NCI-H146 treated with DMSO at 0.1 percent for 48 hours (cell line): ENCODE data around the gene STRN4.
"Not testable (repeated sequence)": the region's sequence is repeated elsewhere in the genome, so short reads cannot be mapped to it uniquely, and the experiment has no call there.

Experiments
- DNase-seq: peaks from one replicate; lab custom pipeline; 2025; ENCODE audit not compliant: unreplicated experiment; lab: John Stamatoyannopoulos, UW

STRN4 gene

GRCh38 chr19:46746281-46747057 is at the start of gene STRN4:
Gene STRN4 (minus strand): TSS chr19:46746450. CDS start chr19:46746430, 20 bp downstream.
- peak; percentile 34 for DNase-seq

- DNase-seq, result no peak
Measured at GRCh38 chr19:46791944-46792343, 45.7 kb upstream of the STRN4 start.

GRCh38 chr19:46789371-46789770 is 43.1 kb upstream of the STRN4 start:
- no peak for DNase-seq

GRCh38 chr19:46788968-46789338 is 42.7 kb upstream of the STRN4 start:
- DNase-seq, result no peak

- DNase-seq, result peak; percentile 84
Measured at GRCh38 chr19:46788262-46788967, 42.2 kb upstream of the STRN4 start, which contains the start of gene SLC1A5. Gene SLC1A5 (minus strand): TSS chr19:46788594. CDS start chr19:46787965, 629 bp downstream.

GRCh38 chr19:46787331-46788261 is 41.3 kb upstream of the STRN4 start:
- DNase-seq, result peak; percentile 46

GRCh38 chr19:46787040-46787330 is 40.7 kb upstream of the STRN4 start:
- DNase-seq, result no peak

- no peak for DNase-seq
Measured at GRCh38 chr19:46786236-46787039, 40.2 kb upstream of the STRN4 start.

GRCh38 chr19:46785980-46786235 is 39.7 kb upstream of the STRN4 start:
- DNase-seq, result no peak

GRCh38 chr19:46785054-46785979 is 39.1 kb upstream of the STRN4 start:
- DNase-seq, result no peak

GRCh38 chr19:46784262-46785053 is 38.2 kb upstream of the STRN4 start:
- no peak for DNase-seq

GRCh38 chr19:46783670-46784069 is 37.4 kb upstream of the STRN4 start:
- DNase-seq, result no peak

GRCh38 chr19:46782355-46783019 is 36.2 kb upstream of the STRN4 start:
- no peak for DNase-seq

- not testable (repeated sequence) for DNase-seq
Measured at GRCh38 chr19:46777956-46778645, 31.9 kb upstream of the STRN4 start.

GRCh38 chr19:46776927-46777911 is 31.0 kb upstream of the STRN4 start:
- no peak for DNase-seq

GRCh38 chr19:46775642-46776258 is 29.5 kb upstream of the STRN4 start:
- no peak for DNase-seq
